Fibroblast of lung (primary cell): Measurements from ENCODE around the gene VWA8. TPM values are rescaled to one million over a fixed set of nuclear protein-coding genes. Genes with fewer than 3 reads are reported as not detected.

Experiments
- DNase-seq, 2 donors: peaks; one replicate each; pipeline versions ENCODE4 v3.0.0 to v3.0.0-alpha.2; 2010; ENCODE audit warnings: low read depth in 2 of 2
- H2AFZ ChIP-seq: 2 replicates; pipeline ENCODE4 v1.5.1; 2012; ENCODE audit warnings: low read length, control low read depth, inconsistent platforms
- H3K27ac ChIP-seq: 2 replicates; pipeline ENCODE4 v1.5.1; 2011; ENCODE audit warnings: low read length, control low read depth; ENCODE audit not compliant: insufficient read depth
- H3K27me3 ChIP-seq: 2 replicates; pipeline ENCODE4 v1.5.1; 2011; ENCODE audit warnings: mild to moderate bottlenecking, low read length; ENCODE audit not compliant: control insufficient read depth, insufficient read depth
- H3K36me3 ChIP-seq: 2 replicates; pipeline ENCODE4 v1.5.1; 2011; ENCODE audit warnings: low read length; ENCODE audit not compliant: control insufficient read depth, insufficient read depth
- H3K4me1 ChIP-seq: 2 replicates; pipeline ENCODE4 v1.5.1; 2011; ENCODE audit warnings: low read length; ENCODE audit not compliant: control insufficient read depth, insufficient read depth; ENCODE audit errors: extremely low read depth
- H3K4me2 ChIP-seq: 2 replicates; pipeline ENCODE4 v1.5.1; 2011; ENCODE audit warnings: low read length, control low read depth; ENCODE audit not compliant: insufficient read depth; ENCODE audit errors: extremely low read depth
- H3K4me3 ChIP-seq, 4 experiments: fragments of 200-600 bp in 1 of 4; sonication (generic) in 1 of 4; replicated peaks in 1 of 4; 2 replicates each; pipeline ENCODE4 v1.5.1; 2011 to 2016; ENCODE audit warnings: low read length in 4 of 4, low read depth in 3 of 4, mild to moderate bottlenecking in 3 of 4, control low read depth in 2 of 4, inconsistent platforms in 1 of 4, mixed read lengths in 1 of 4; ENCODE audit not compliant: insufficient read depth in 1 of 4; ENCODE audit errors: control extremely low read depth in 1 of 4
- H3K79me2 ChIP-seq: 2 replicates; pipeline ENCODE4 v1.5.1; 2012; ENCODE audit warnings: mild to moderate bottlenecking, low read length, inconsistent platforms; ENCODE audit not compliant: control insufficient read depth, insufficient read depth
- H3K9ac ChIP-seq: 2 replicates; pipeline ENCODE4 v1.5.1; 2011; ENCODE audit warnings: mild to moderate bottlenecking, low read length, control low read depth; ENCODE audit not compliant: insufficient read depth
- H3K9me3 ChIP-seq: 2 replicates; pipeline ENCODE4 v1.5.1; 2012; ENCODE audit warnings: low read depth, low read length; ENCODE audit not compliant: control insufficient read depth, insufficient read depth
- H4K20me1 ChIP-seq: 2 replicates; pipeline ENCODE4 v1.5.1; 2011; ENCODE audit warnings: low read length; ENCODE audit not compliant: control insufficient read depth, insufficient read depth; ENCODE audit errors: extremely low read depth
- CTCF ChIP-seq, 2 donors: IDR thresholded peaks in 1 of 2; conservative IDR thresholded peaks in 1 of 2; 1 replicate in 1 of 2; 2 replicates in 1 of 2; pipeline ENCODE4 v1.5.1; 2011 to 2012; ENCODE audit warnings: low read length in 2 of 2, control low read depth in 1 of 2, inconsistent platforms in 1 of 2, low read depth in 1 of 2, mild to moderate bottlenecking in 1 of 2
- EZH2 ChIP-seq: IDR thresholded peaks from 2 replicates; pipeline ENCODE4 v1.5.1; 2012; ENCODE audit warnings: low read length, control low read depth, mild to moderate bottlenecking; ENCODE audit errors: missing control alignments
- polyA plus RNA-seq, 2 donors: library from polyadenylated mRNA; depleted of rRNA in 1 of 2; stranded (reverse) in 1 of 2; unstranded in 1 of 2; fragments of >200 nt; gene quantifications; 2 replicates each; pipeline ENCODE4 v1.2.1, GENCODE V29; 2011 to 2012; ENCODE audit warnings: missing spikeins in 1 of 2
- total RNA-seq: library from RNA; depleted of rRNA; stranded (reverse); fragments of >200 nt; gene quantifications from 2 replicates; pipeline ENCODE4 v1.2.1, GENCODE V29; 2014

Gene VWA8
- total and polyA plus RNA-seq, 2 donors (not counting 1 experiment from before 2014, with no cell fraction given), result 12.6 to 29.9 TPM

DNA sequence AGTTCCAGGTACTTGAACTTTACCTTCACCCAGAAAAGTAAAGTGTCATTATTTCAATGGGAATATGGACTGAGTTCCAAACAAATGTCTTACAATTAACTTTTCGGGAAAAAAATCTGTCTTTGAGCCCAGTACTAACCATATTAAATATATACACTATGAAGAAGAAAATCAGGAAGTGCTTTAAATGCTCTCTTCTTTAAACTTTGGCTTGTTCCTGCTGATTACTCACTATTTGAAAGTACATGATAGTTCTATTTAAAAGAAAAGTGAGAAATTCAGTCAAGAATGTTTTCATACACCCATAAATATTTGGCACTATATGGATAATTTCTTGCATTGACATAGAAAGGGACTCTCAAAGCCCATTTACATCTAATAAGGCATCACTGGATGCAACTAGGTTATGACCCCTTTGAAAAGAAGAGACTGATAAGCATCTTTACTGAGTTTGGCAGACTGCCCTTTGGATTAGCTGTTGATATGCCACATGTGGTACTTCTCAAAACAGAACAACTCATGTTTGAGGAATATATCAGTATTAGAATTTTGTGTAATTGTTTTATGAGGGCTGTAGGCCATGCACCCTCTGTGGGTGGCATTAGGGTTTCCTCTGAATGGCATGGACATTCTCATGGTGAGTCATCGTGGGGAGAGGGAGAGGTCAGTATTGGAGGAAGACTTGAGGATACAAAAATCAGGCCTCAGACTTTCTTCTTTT, 25.0 kb upstream of the VWA8 start:
- Histone ChIP-seq H3K79me2 (no peaks in the 10 kb centered on the region), H3K27ac (no peak overlapping the region), H4K20me1 (no peaks in the 10 kb centered on the region), H3K27me3 (no peaks in the 10 kb centered on the region), H3K4me2 (no peak overlapping the region), H3K4me1 (no peaks in the 10 kb centered on the region), H3K9me3 (no peaks in the 10 kb centered on the region), H3K9ac (no peak overlapping the region), H3K4me3 (no peak overlapping the region), H2AFZ (no peak overlapping the region), H3K36me3 (no peaks in the 10 kb centered on the region)
- DNase-seq, result peak; percentile 36 to 46
- TF ChIP-seq CTCF (conservative IDR thresholded peaks at IDR 0.05 in 1 of 2, IDR thresholded peaks at IDR 0.05 in 1 of 2; ENCODE audit: low read depth in 1 of 2, low read length in 2 of 2), result no peak
- TF ChIP-seq EZH2, result no peak

DNA sequence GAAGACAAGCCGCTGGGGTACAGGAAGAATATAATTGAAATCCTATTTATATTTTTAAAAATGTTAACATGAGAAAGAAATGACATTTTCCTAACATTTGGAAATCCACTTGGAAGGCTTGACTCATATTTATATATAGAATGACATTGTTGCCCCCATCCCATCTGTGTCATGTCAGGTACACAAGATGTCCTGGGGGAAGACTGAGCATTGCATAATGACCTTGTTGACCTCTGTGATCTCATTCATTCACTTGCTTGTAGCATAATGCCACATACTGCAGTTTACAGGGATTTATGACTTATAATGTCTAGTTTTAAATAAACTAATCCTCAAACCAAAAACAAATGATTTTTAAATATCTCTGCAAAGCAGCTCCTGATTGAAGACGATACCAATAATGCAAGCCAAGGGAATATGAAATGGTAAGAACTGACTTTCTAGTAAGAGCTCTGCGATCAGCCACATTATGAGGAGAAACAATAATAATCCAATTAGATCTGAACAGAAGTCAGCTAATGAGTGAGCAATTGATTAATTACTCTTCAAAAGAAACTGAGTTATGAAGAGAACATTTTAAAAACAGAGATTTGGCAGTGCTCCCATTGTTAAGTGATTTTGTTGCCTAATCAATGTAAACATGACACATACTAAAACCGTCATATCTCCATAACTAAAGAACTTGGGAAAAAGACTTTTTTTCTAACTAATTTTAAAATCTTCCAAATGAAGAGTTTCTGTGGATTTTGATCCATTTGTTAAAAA, 21.2 kb upstream of the VWA8 start:
- no peak overlapping the region for H3K4me3 ChIP-seq

More for the DNA sequence above, 21.2 kb upstream of the VWA8 start:
- no peak for TF ChIP-seq CTCF (conservative IDR thresholded peaks at IDR 0.05 in 1 of 2, IDR thresholded peaks at IDR 0.05 in 1 of 2; ENCODE audit: low read depth in 1 of 2, low read length in 2 of 2)
- TF ChIP-seq EZH2, result no peak
- Histone ChIP-seq H3K36me3 (no peaks in the 10 kb centered on the region), H4K20me1 (no peaks in the 10 kb centered on the region), H3K9ac (no peak overlapping the region), H2AFZ (no peak overlapping the region), H3K27me3 (no peaks in the 10 kb centered on the region), H3K79me2 (no peaks in the 10 kb centered on the region), H3K27ac (no peak overlapping the region), H3K4me1 (no peaks in the 10 kb centered on the region), H3K4me2 (no peak overlapping the region), H3K9me3 (no peaks in the 10 kb centered on the region)
- peak in 1 of 2 donors; percentile 77 for DNase-seq
